DOHH2 (cell line): ENCODE measurements around the gene TASP1.

ENCODE experiments used
- H3F3A ChIP-seq: fragments of 200-600 bp; sonication (generic), shearing (Covaris generic); 2 replicates; pipeline ENCODE4 v1.6.0; 2016; ENCODE audit warnings: antibody characterized with exemption, mild to moderate bottlenecking; ENCODE audit not compliant: control insufficient read depth, insufficient read depth
- H3K27ac ChIP-seq: fragments of 200-600 bp; sonication (generic); 2 replicates; pipeline ENCODE4 v1.5.1; 2014; ENCODE audit warnings: low read depth, mild to moderate bottlenecking, low read length, moderate library complexity
- H3K27me3 ChIP-seq: fragments of 200-600 bp; sonication (generic); 2 replicates; pipeline ENCODE4 v1.6.1; 2014; ENCODE audit warnings: mild to moderate bottlenecking, low read length, mixed read lengths; ENCODE audit not compliant: control insufficient read depth
- H3K36me3 ChIP-seq: fragments of 200-600 bp; sonication (generic); 2 replicates; pipeline ENCODE4 v1.6.1; 2014; ENCODE audit warnings: mild to moderate bottlenecking, low read length, moderate library complexity, mixed read lengths; ENCODE audit not compliant: control insufficient read depth
- H3K4me1 ChIP-seq: fragments of 200-600 bp; sonication (generic); 2 replicates; pipeline ENCODE4 v1.6.1; 2014; ENCODE audit warnings: mild to moderate bottlenecking, low read length, mixed read lengths; ENCODE audit not compliant: control insufficient read depth
- H3K4me2 ChIP-seq: fragments of 200-600 bp; sonication (generic); 2 replicates; pipeline ENCODE4 v1.6.0; 2014; ENCODE audit warnings: mild to moderate bottlenecking, low read length, moderate library complexity
- H3K4me3 ChIP-seq: fragments of 200-600 bp; sonication (generic); 2 replicates; pipeline ENCODE4 v1.5.1; 2014; ENCODE audit warnings: mild to moderate bottlenecking, low read length, mixed read lengths
- H3K79me2 ChIP-seq: fragments of 200-600 bp; sonication (generic); 2 replicates; pipeline ENCODE4 v1.6.1; 2014; ENCODE audit warnings: mild to moderate bottlenecking, low read length, mixed read lengths; ENCODE audit not compliant: control insufficient read depth
- H3K9me2 ChIP-seq: fragments of 200-600 bp; sonication (generic); replicated peaks from 2 replicates; pipeline ENCODE4 v1.6.1; 2014; ENCODE audit warnings: mild to moderate bottlenecking, low read length, mixed read lengths; ENCODE audit not compliant: control insufficient read depth
- H3K9me3 ChIP-seq: fragments of 200-600 bp; sonication (generic); 2 replicates; pipeline ENCODE4 v1.6.1; 2014; ENCODE audit warnings: antibody characterized with exemption, low read length, mixed read lengths; ENCODE audit not compliant: control insufficient read depth, insufficient read depth
- H4K20me1 ChIP-seq: fragments of 200-600 bp; sonication (generic); 2 replicates; pipeline ENCODE4 v1.6.0; 2014; ENCODE audit warnings: low read depth, mild to moderate bottlenecking, antibody characterized with exemption, low read length, moderate library complexity; ENCODE audit not compliant: control insufficient read depth, insufficient read depth
- EZH2phosphoT487 ChIP-seq: fragments of 200-600 bp; sonication (generic); IDR thresholded peaks from 2 replicates; pipeline ENCODE4 v1.6.1; 2017; ENCODE audit warnings: borderline replicate concordance, mild to moderate bottlenecking, antibody characterized with exemption, low read length, moderate library complexity, mixed read lengths
- TF ChIP-seq, protein P1 (sequence below): fragments of 200-600 bp; sonication (generic); IDR thresholded peaks from one replicate; pipeline ENCODE4 v1.5.1; 2014; ENCODE audit warnings: antibody characterized with exemption, mild to moderate bottlenecking, low read depth, low read length; ENCODE audit not compliant: poor library complexity, severe bottlenecking

TASP1 gene

DNA sequence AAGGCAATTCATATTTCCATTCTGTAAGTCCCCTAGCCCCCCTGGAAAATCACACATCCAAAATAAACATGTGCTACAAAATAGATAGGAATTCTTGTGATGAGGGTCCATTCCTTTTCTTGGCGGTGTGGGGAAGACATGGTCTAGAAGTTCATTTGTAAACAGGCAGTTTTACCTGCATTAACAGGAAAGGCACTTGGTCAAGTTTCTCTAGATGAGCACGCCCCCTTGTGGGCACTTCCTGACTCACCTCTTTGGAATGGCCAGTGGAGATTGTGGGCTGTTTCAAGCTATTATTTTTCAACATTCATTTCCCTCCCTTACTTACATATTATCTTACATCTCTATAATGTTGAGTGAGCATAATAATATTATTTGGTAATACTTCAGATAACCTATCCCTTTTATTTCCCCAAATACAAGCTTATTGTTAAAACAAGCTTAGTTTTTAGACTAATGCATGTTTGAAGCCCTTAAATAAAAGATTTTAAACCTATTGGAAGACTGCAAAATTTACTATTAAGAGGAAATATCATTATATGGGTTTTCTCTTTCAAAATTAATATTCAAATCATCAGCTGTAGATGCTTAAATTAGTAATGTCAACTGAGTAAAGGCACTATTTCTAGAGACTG lies 92.1 kb downstream of the TASP1 start:
- H3K27ac ChIP-seq: no peak overlapping the region
- no peaks in the 10 kb centered on the region for H3K9me2 ChIP-seq
- no peak for TF ChIP-seq EZH2phosphoT487
- TF ChIP-seq, protein P1, sequence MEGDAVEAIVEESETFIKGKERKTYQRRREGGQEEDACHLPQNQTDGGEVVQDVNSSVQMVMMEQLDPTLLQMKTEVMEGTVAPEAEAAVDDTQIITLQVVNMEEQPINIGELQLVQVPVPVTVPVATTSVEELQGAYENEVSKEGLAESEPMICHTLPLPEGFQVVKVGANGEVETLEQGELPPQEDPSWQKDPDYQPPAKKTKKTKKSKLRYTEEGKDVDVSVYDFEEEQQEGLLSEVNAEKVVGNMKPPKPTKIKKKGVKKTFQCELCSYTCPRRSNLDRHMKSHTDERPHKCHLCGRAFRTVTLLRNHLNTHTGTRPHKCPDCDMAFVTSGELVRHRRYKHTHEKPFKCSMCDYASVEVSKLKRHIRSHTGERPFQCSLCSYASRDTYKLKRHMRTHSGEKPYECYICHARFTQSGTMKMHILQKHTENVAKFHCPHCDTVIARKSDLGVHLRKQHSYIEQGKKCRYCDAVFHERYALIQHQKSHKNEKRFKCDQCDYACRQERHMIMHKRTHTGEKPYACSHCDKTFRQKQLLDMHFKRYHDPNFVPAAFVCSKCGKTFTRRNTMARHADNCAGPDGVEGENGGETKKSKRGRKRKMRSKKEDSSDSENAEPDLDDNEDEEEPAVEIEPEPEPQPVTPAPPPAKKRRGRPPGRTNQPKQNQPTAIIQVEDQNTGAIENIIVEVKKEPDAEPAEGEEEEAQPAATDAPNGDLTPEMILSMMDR: peak; percentile 91

DNA sequence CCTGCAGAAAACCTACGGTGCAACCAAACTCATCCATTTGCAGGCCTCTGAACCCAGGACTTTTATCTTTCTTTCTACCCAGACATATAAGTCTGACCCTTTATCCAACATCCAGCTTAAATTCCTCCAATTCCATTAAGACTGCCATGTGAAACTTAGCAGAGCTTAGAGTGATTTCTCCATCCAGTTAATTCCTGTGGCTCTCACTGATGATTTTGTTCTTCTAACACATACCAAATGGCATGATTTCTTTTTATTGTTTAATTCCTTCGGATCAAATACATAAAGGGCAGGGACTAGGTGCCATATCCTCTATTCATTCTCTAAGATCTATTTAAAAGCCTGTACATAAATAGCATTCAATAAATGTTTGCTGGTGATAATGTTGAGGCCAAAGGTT lies 92.9 kb downstream of the TASP1 start:
- H3F3A ChIP-seq: no peaks in the 10 kb centered on the region
- TF ChIP-seq, protein P1: no peak
- no peak for TF ChIP-seq EZH2phosphoT487
- H3K4me2 ChIP-seq: no peak overlapping the region
- no peaks in the 10 kb centered on the region for H3K36me3 ChIP-seq
- no peaks in the 10 kb centered on the region for H3K79me2 ChIP-seq
- no peaks in the 10 kb centered on the region for H4K20me1 ChIP-seq
- no peaks in the 10 kb centered on the region for H3K9me2 ChIP-seq
- H3K4me1 ChIP-seq: no peaks in the 10 kb centered on the region
- no peak overlapping the region for H3K4me3 ChIP-seq
- no peaks in the 10 kb centered on the region for H3K27me3 ChIP-seq
- H3K9me3 ChIP-seq: no peaks in the 10 kb centered on the region
- H3K27ac ChIP-seq: no peak overlapping the region

More for the DNA sequence above, 92.1 kb downstream of the TASP1 start:
- Histone ChIP-seq H3K27me3 (no peaks in the 10 kb centered on the region), H3K36me3 (no peaks in the 10 kb centered on the region), H3F3A (no peaks in the 10 kb centered on the region), H3K79me2 (no peaks in the 10 kb centered on the region), H4K20me1 (no peaks in the 10 kb centered on the region), H3K4me1 (no peaks in the 10 kb centered on the region), H3K9me3 (no peaks in the 10 kb centered on the region), H3K4me3 (no peak overlapping the region), H3K4me2 (no peak overlapping the region)

DNA sequence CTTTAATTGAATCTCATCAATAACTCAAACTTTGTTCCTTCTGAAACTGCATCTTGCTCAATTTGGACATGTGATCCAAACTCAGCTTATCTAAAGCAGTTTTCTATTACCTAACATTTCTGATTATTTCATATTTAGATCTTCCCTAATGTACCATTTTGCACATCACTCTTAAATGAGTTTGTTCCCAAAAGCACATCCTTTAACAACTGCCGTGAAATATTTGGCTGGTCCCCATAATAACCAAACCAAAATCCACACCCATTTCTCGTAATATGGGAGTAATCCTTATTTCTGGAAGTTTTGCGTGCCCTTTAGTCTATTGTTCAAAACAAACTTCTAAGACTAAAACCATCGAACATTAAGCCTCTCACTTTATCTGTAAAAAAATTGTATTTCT lies 94.9 kb downstream of the TASP1 start:
- no peaks in the 10 kb centered on the region for H3K4me1 ChIP-seq
- H3K4me2 ChIP-seq: no peak overlapping the region
- no peak overlapping the region for H3K4me3 ChIP-seq
- H3K27ac ChIP-seq: no peak overlapping the region
- no peak for TF ChIP-seq EZH2phosphoT487
- TF ChIP-seq, protein P1: no peak
- H3K79me2 ChIP-seq: no peaks in the 10 kb centered on the region
- H3K9me2 ChIP-seq: no peaks in the 10 kb centered on the region
- H3K36me3 ChIP-seq: no peaks in the 10 kb centered on the region
- H4K20me1 ChIP-seq: no peaks in the 10 kb centered on the region
- no peaks in the 10 kb centered on the region for H3K27me3 ChIP-seq
- H3F3A ChIP-seq: no peaks in the 10 kb centered on the region
- no peaks in the 10 kb centered on the region for H3K9me3 ChIP-seq
